Left kidney (tissue), 2 donors: ENCODE measurements around the gene DDX31. TPM values are rescaled to one million over a fixed set of nuclear protein-coding genes. Genes with fewer than 3 reads are reported as not detected.

ENCODE experiments used
- DNase-seq: peaks from one replicate; pipeline ENCODE4 v3.0.0-alpha.2; 2013
- polyA plus RNA-seq: library from polyadenylated mRNA; unstranded; fragments of 120-200 nt; gene quantifications from one replicate; pipeline ENCODE4 v1.2.1, GENCODE V29; 2013; ENCODE audit not compliant: insufficient read length

DDX31 gene
- polyA plus RNA-seq, 1 donor = 18.9 TPM

- no peak for DNase-seq
These were observed 32.4 kb downstream of the DDX31 start for GRCh38 chr9:132637351-132637750.

GRCh38 chr9:132634327-132634726 is 35.5 kb downstream of the DDX31 start:
- DNase-seq = no peak

- DNase-seq = no peak
These were observed 37.2 kb downstream of the DDX31 start for GRCh38 chr9:132632413-132633129.

- no peak for DNase-seq
These were observed 38.1 kb downstream of the DDX31 start for GRCh38 chr9:132631685-132632084.

- DNase-seq = no peak
These were observed 38.5 kb downstream of the DDX31 start for GRCh38 chr9:132631280-132631679.

- no peak for DNase-seq
These were observed 39.0 kb downstream of the DDX31 start for GRCh38 chr9:132630811-132631210.

GRCh38 chr9:132630116-132630515 is 39.7 kb downstream of the DDX31 start:
- no peak for DNase-seq

GRCh38 chr9:132628746-132629145 is 41.0 kb downstream of the DDX31 start:
- DNase-seq = no peak

GRCh38 chr9:132627594-132627993 is 42.2 kb downstream of the DDX31 start:
- no peak for DNase-seq

GRCh38 chr9:132627106-132627505 is 42.7 kb downstream of the DDX31 start:
- no peak for DNase-seq

- no peak for DNase-seq
These were observed 43.5 kb downstream of the DDX31 start for GRCh38 chr9:132626285-132626684.

GRCh38 chr9:132622159-132622558 is 47.6 kb downstream of the DDX31 start:
- DNase-seq = peak; percentile 20

GRCh38 chr9:132616725-132617124 is 53.1 kb downstream of the DDX31 start:
- no peak for DNase-seq

GRCh38 chr9:132615774-132616173 is 54.0 kb downstream of the DDX31 start:
- DNase-seq = no peak

GRCh38 chr9:132614324-132614723 is 55.5 kb downstream of the DDX31 start:
- DNase-seq = no peak

- DNase-seq = no peak
These were observed 59.1 kb downstream of the DDX31 start for GRCh38 chr9:132610661-132611060.

GRCh38 chr9:132609829-132610228 is 60.0 kb downstream of the DDX31 start:
- DNase-seq = no peak

- no peak for DNase-seq
These were observed 60.6 kb downstream of the DDX31 start for GRCh38 chr9:132609184-132609583.

- no peak for DNase-seq
These were observed 63.7 kb downstream of the DDX31 start for GRCh38 chr9:132606066-132606465.

GRCh38 chr9:132605387-132605786 is 64.4 kb downstream of the DDX31 start:
- DNase-seq = no peak

- DNase-seq = no peak
These were observed 67.6 kb downstream of the DDX31 start for GRCh38 chr9:132602207-132602606.

GRCh38 chr9:132600326-132600984 is 69.3 kb downstream of the DDX31 start:
- no peak for DNase-seq

GRCh38 chr9:132597073-132597775 is 72.6 kb downstream of the DDX31 start:
- DNase-seq = no peak
